Stimulated activated naive CD4-positive, alpha-beta T cell treated with Interleukin-2 at 50 U/mL for 16 hours (primary cell): Measurements from ENCODE around the gene SEMA3C.

ENCODE experiments used
- DNase-seq: peaks from one replicate; lab custom pipeline; 2025; lab: John Stamatoyannopoulos, UW

The SEMA3C gene

GRCh38 chr7:80775897-80776296 lies 143.0 kb downstream of the SEMA3C start:
- no peak for DNase-seq

GRCh38 chr7:80775482-80775881 lies 143.4 kb downstream of the SEMA3C start:
- no peak for DNase-seq

- DNase-seq = no peak
These were observed 144.0 kb downstream of the SEMA3C start for GRCh38 chr7:80774843-80775242.

- no peak for DNase-seq
These were observed 144.9 kb downstream of the SEMA3C start for GRCh38 chr7:80773787-80774508.

- no peak for DNase-seq
These were observed 146.4 kb downstream of the SEMA3C start for GRCh38 chr7:80772347-80772993.

- DNase-seq = no peak
These were observed 147.3 kb downstream of the SEMA3C start for GRCh38 chr7:80771523-80771922.

GRCh38 chr7:80770675-80771081 lies 148.2 kb downstream of the SEMA3C start:
- no peak for DNase-seq

GRCh38 chr7:80770061-80770460 lies 148.8 kb downstream of the SEMA3C start:
- no peak for DNase-seq

GRCh38 chr7:80768756-80769155 lies 150.1 kb downstream of the SEMA3C start:
- DNase-seq = no peak

- DNase-seq = no peak
These were observed 151.2 kb downstream of the SEMA3C start for GRCh38 chr7:80767654-80768053.

- no peak for DNase-seq
These were observed 152.1 kb downstream of the SEMA3C start for GRCh38 chr7:80766724-80767123.

GRCh38 chr7:80764132-80764531 lies 154.7 kb downstream of the SEMA3C start:
- DNase-seq = no peak

GRCh38 chr7:80763704-80764103 lies 155.1 kb downstream of the SEMA3C start:
- no peak for DNase-seq

- no peak for DNase-seq
These were observed 155.6 kb downstream of the SEMA3C start for GRCh38 chr7:80763289-80763688.

GRCh38 chr7:80760292-80760691 lies 158.6 kb downstream of the SEMA3C start:
- no peak for DNase-seq

GRCh38 chr7:80752954-80753690 lies 165.7 kb downstream of the SEMA3C start:
- no peak for DNase-seq

- DNase-seq = no peak
These were observed 169.6 kb downstream of the SEMA3C start for GRCh38 chr7:80749270-80749669.

GRCh38 chr7:80748363-80749042 lies 170.3 kb downstream of the SEMA3C start:
- no peak for DNase-seq

GRCh38 chr7:80740778-80741545 lies 177.9 kb downstream of the SEMA3C start:
- no peak for DNase-seq

- DNase-seq = no peak
These were observed 182.3 kb downstream of the SEMA3C start for GRCh38 chr7:80736371-80737125.

GRCh38 chr7:80735330-80735729 lies 183.5 kb downstream of the SEMA3C start:
- DNase-seq = no peak
